HPDE6-E6E7 (cell line): Measurements from ENCODE around the gene RGS11.
A peak's percentile ranks its signal among the peaks of the same experiment; 100 is the strongest.
"Not testable (repeated sequence)": the region's sequence is repeated elsewhere in the genome, so short reads cannot be mapped to it uniquely, and the experiment has no call there.

ENCODE experiments used
- DNase-seq: peaks from one replicate; pipeline ENCODE4 v3.0.0; 2011; ENCODE audit warnings: missing footprints; ENCODE audit errors: extremely low spot score

RGS11 gene

GRCh38 chr16:263182-263774 is 12.5 kb downstream of the RGS11 start:
- DNase-seq = no peak

GRCh38 chr16:262121-262745 is 13.5 kb downstream of the RGS11 start:
- no peak for DNase-seq

GRCh38 chr16:261031-261691 is 14.6 kb downstream of the RGS11 start:
- no peak for DNase-seq

GRCh38 chr16:260326-260725 is 15.4 kb downstream of the RGS11 start:
- no peak for DNase-seq

- DNase-seq = no peak
These were observed 15.9 kb downstream of the RGS11 start for GRCh38 chr16:259814-260253.

- DNase-seq = no peak
These were observed 16.5 kb downstream of the RGS11 start for GRCh38 chr16:259226-259625.

GRCh38 chr16:258091-258490 is 17.7 kb downstream of the RGS11 start:
- not testable (repeated sequence) for DNase-seq

- no peak for DNase-seq
These were observed 20.6 kb downstream of the RGS11 start for GRCh38 chr16:255183-255582.

- no peak for DNase-seq
These were observed 21.3 kb downstream of the RGS11 start for GRCh38 chr16:254461-254860.

GRCh38 chr16:253833-254232 is 21.9 kb downstream of the RGS11 start:
- no peak for DNase-seq

GRCh38 chr16:252366-253337 is 23.1 kb downstream of the RGS11 start:
- DNase-seq = no peak

GRCh38 chr16:249431-249830 is 26.3 kb downstream of the RGS11 start:
- no peak for DNase-seq

GRCh38 chr16:247027-247426 is 28.7 kb downstream of the RGS11 start:
- DNase-seq = no peak

GRCh38 chr16:245105-245504 is 30.6 kb downstream of the RGS11 start:
- no peak for DNase-seq

GRCh38 chr16:243348-243747 is 32.4 kb downstream of the RGS11 start:
- DNase-seq = no peak

GRCh38 chr16:242281-242680 is 33.5 kb downstream of the RGS11 start:
- DNase-seq = no peak

- DNase-seq = no peak
These were observed 35.2 kb downstream of the RGS11 start for GRCh38 chr16:240559-240958.

- DNase-seq = no peak
These were observed 35.8 kb downstream of the RGS11 start for GRCh38 chr16:239948-240277.

- peak; percentile 91 for DNase-seq
These were observed 41.1 kb downstream of the RGS11 start, which contains the start of gene FAM234A for GRCh38 chr16:234468-235305. Gene FAM234A (plus strand): TSS chr16:234821. CDS start chr16:254414, 19,593 bp downstream.

GRCh38 chr16:230949-231348 is 44.8 kb downstream of the RGS11 start:
- DNase-seq = no peak

- not testable (repeated sequence) for DNase-seq
These were observed 45.4 kb downstream of the RGS11 start for GRCh38 chr16:230351-230750.
